ENCODE data around the gene ANKRD11. TPM values are rescaled to one million over a fixed set of nuclear protein-coding genes. Genes with fewer than 3 reads are reported as not detected.

Gene ANKRD11
- total RNA-seq, 1 experiment from 2014 or later = 266 TPM

DNA sequence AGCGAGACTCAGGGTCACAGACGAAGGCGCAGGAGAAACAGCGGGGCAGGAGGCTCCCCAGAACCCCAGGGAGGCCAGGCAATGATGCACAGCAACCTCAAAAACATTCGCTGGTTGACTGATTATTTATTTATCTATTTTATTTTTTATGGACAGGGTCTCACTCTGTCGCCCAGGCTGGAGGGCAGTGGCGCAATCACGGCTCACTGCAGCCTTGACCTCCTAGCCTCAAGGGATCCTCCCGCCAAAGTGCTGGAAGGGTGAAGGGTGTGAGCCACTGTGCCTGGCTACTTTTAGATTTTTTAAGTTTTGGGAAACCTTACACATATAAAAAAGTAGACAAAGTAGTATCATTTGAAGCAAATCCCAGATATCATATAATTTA lies 189.4 kb downstream of the ANKRD11 start:
- BruUV-seq (replicated peaks) = no TSS peak
- Histone ChIP-seq H3K4me3 (replicated peaks in 1 of 2; ENCODE audit: low read depth in 1 of 2, low read length in 2 of 2) (no peak overlapping the region), H4K20me1 (ENCODE audit: insufficient read depth) (no peaks in the 10 kb centered on the region), H3K36me3 (ENCODE audit: control insufficient read depth in 1 of 2, insufficient read depth in 2 of 2, low read length in 2 of 2) (peaks cover 19 to 29% of the 10 kb centered on the region in 2 experiments; a peak in 3 of 4 replicates), H3K27ac (ENCODE audit: low read depth, low read length) (no peak overlapping the region), H3K4me2 (ENCODE audit: low read length) (no peak overlapping the region), H3K79me2 (ENCODE audit: insufficient read depth, low read length) (peaks cover 92% of the 10 kb centered on the region), H3K9me2 (ENCODE audit: insufficient read depth) (no peaks in the 10 kb centered on the region), H3K27me3 (ENCODE audit: insufficient read depth, low read length) (no peaks in the 10 kb centered on the region), H3K4me1 (ENCODE audit: control insufficient read depth in 1 of 2, insufficient read depth in 2 of 2, low read length in 2 of 2) (no peaks in the 10 kb centered on the region), H2AFZ (ENCODE audit: low read depth, low read length, poor library complexity, severe bottlenecking) (no peak overlapping the region), H3K9ac (ENCODE audit: low read length) (no peak overlapping the region), H3K9me3 (ENCODE audit: control insufficient read depth in 1 of 2, insufficient read depth in 1 of 2, low read depth in 1 of 2, low read length in 2 of 2) (no peaks in the 10 kb centered on the region)
- RAD21 ChIA-PET (ENCODE audit: low non-redundant PET in 1 of 2, low total read pairs in 2 of 2, uncharacterized antibody in 2 of 2, unreplicated experiment in 2 of 2) = no interaction called here
- TF ChIP-seq POLR2A (IDR thresholded peaks at IDR 0.05; ENCODE audit: borderline replicate concordance, extremely low read depth, insufficient read depth, insufficient read length) (no peak), ELF1 (IDR thresholded peaks at IDR 0.05; ENCODE audit: borderline replicate concordance, low read depth) (no peak), CEBPB (IDR thresholded peaks at IDR 0.05; ENCODE audit: low read depth) (no peak), YY1 (IDR thresholded peaks at IDR 0.05; ENCODE audit: extremely low read depth, insufficient replicate concordance, low read depth, low read length) (no peak), POLR2AphosphoS5 (IDR thresholded peaks at IDR 0.05; ENCODE audit: low read depth, low read length) (no peak), ZFX (IDR thresholded peaks at IDR 0.05) (no peak)
- TF ChIP-seq, protein P1, sequence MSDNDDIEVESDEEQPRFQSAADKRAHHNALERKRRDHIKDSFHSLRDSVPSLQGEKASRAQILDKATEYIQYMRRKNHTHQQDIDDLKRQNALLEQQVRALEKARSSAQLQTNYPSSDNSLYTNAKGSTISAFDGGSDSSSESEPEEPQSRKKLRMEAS (IDR thresholded peaks at IDR 0.05) = no peak
- TF ChIP-seq, protein P2, sequence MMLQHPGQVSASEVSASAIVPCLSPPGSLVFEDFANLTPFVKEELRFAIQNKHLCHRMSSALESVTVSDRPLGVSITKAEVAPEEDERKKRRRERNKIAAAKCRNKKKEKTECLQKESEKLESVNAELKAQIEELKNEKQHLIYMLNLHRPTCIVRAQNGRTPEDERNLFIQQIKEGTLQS (IDR thresholded peaks at IDR 0.05) = no peak
- CTCF ChIA-PET = interaction anchor here (0.8 kb wide), 1 partner anchor 22 kb away, joined by 3 read pairs; no protein-coding TSS in a partner anchor
- no peak for DNase-seq (ENCODE audit: low read depth, low spot score)
- POLR2A ChIA-PET = no interaction called here
- ATAC-seq = no peak
- intact Hi-C loops (cut with micrococcal nuclease) = no loop called here

DNA sequence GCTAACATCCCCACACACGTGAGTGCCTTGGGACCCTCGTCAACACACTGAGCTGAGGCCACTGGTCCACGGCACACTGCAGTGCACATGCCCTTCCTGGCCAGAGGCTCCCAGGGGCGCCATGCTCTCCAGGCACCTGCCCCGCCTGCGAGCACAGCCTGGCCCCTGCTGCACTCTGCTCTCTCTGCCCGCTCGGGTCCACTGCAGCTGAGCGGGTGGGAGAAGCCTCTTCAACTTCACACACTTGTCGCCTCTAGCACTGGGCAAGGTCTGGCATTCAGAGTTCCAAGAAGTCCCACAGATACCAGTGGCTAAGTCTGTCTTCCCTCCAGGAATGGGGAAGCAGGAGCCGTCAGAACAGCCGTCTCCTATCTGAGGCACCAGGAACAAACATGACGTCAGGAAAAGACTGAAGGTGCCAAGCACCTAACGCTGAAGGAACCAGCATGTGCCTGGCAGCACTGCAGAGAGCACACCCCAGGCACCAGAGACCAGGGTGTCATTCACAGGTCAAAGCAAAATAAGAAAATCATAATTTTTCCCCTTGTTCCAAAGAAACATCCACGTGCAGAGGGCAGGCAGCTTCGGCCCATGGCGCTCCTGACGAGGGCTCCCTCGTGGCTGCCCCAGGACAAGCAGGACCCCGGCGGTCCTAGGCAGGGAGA lies 189.9 kb downstream of the ANKRD11 start:
- H3K27ac ChIP-seq (ENCODE audit: low read depth, low read length) = no peak overlapping the region
- no peak overlapping the region for H3K9ac ChIP-seq (ENCODE audit: low read length)
- H3K4me2 ChIP-seq (ENCODE audit: low read length) = no peak overlapping the region
- no TSS peak for BruUV-seq (replicated peaks)
- no peak for DNase-seq (ENCODE audit: low read depth, low spot score)
- H4K20me1 ChIP-seq (ENCODE audit: insufficient read depth) = no peaks in the 10 kb centered on the region
- no peaks in the 10 kb centered on the region for H3K9me2 ChIP-seq (ENCODE audit: insufficient read depth)
- no peaks in the 10 kb centered on the region for H3K9me3 ChIP-seq (ENCODE audit: control insufficient read depth in 1 of 2, insufficient read depth in 1 of 2, low read depth in 1 of 2, low read length in 2 of 2)
- ChIA-PET CTCF (interaction anchor here (0.8 kb wide), 1 partner anchor 22 kb away, joined by 3 read pairs; no protein-coding TSS in a partner anchor), RAD21 (ENCODE audit: low non-redundant PET in 1 of 2, low total read pairs in 2 of 2, uncharacterized antibody in 2 of 2, unreplicated experiment in 2 of 2) (no interaction called here), POLR2A (no interaction called here)
- H2AFZ ChIP-seq (ENCODE audit: low read depth, low read length, poor library complexity, severe bottlenecking) = no peak overlapping the region
- no peaks in the 10 kb centered on the region for H3K4me1 ChIP-seq (ENCODE audit: control insufficient read depth in 1 of 2, insufficient read depth in 2 of 2, low read length in 2 of 2)
- H3K79me2 ChIP-seq (ENCODE audit: insufficient read depth, low read length) = peaks cover 96% of the 10 kb centered on the region
- intact Hi-C loops (cut with micrococcal nuclease) = no loop called here
- no peak overlapping the region for H3K4me3 ChIP-seq (replicated peaks in 1 of 2; ENCODE audit: low read depth in 1 of 2, low read length in 2 of 2)
- no peaks in the 10 kb centered on the region for H3K27me3 ChIP-seq (ENCODE audit: insufficient read depth, low read length)
- H3K36me3 ChIP-seq (ENCODE audit: control insufficient read depth in 1 of 2, insufficient read depth in 2 of 2, low read length in 2 of 2) = peaks cover 19 to 29% of the 10 kb centered on the region in 2 experiments; a peak in 3 of 4 replicates
- no peak for ATAC-seq
- TF ChIP-seq ZNF274 (IDR thresholded peaks at IDR 0.05; ENCODE audit: low read depth, low read length) (no peak), EZH2phosphoT487 (IDR thresholded peaks at IDR 0.05; ENCODE audit: borderline replicate concordance) (no peak), CEBPB (IDR thresholded peaks at IDR 0.05; ENCODE audit: low read depth) (no peak), SRF (IDR thresholded peaks at IDR 0.05; ENCODE audit: low read depth) (no peak), ELF1 (IDR thresholded peaks at IDR 0.05; ENCODE audit: borderline replicate concordance, low read depth) (no peak), YY1 (IDR thresholded peaks at IDR 0.05; ENCODE audit: extremely low read depth, insufficient replicate concordance, low read depth, low read length) (no peak), ZFX (IDR thresholded peaks at IDR 0.05) (no peak)
- TF ChIP-seq, protein P2 (IDR thresholded peaks at IDR 0.05) = no peak
- TF ChIP-seq, protein P3, sequence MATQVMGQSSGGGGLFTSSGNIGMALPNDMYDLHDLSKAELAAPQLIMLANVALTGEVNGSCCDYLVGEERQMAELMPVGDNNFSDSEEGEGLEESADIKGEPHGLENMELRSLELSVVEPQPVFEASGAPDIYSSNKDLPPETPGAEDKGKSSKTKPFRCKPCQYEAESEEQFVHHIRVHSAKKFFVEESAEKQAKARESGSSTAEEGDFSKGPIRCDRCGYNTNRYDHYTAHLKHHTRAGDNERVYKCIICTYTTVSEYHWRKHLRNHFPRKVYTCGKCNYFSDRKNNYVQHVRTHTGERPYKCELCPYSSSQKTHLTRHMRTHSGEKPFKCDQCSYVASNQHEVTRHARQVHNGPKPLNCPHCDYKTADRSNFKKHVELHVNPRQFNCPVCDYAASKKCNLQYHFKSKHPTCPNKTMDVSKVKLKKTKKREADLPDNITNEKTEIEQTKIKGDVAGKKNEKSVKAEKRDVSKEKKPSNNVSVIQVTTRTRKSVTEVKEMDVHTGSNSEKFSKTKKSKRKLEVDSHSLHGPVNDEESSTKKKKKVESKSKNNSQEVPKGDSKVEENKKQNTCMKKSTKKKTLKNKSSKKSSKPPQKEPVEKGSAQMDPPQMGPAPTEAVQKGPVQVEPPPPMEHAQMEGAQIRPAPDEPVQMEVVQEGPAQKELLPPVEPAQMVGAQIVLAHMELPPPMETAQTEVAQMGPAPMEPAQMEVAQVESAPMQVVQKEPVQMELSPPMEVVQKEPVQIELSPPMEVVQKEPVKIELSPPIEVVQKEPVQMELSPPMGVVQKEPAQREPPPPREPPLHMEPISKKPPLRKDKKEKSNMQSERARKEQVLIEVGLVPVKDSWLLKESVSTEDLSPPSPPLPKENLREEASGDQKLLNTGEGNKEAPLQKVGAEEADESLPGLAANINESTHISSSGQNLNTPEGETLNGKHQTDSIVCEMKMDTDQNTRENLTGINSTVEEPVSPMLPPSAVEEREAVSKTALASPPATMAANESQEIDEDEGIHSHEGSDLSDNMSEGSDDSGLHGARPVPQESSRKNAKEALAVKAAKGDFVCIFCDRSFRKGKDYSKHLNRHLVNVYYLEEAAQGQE (IDR thresholded peaks at IDR 0.05; ENCODE audit: low read depth) = no peak

Measured in HCT116 (cell line).